Astrocyte (in vitro differentiated cells and primary cell): ENCODE measurements around the gene WWTR1.

Source experiments
- CTCF ChIP-seq: IDR thresholded peaks from 2 replicates; pipeline ENCODE4 v1.5.1; 2011; ENCODE audit warnings: low read depth, mild to moderate bottlenecking, inconsistent platforms, low read length, moderate library complexity; ENCODE audit not compliant: insufficient read depth
- EZH2 ChIP-seq: IDR thresholded peaks from 2 replicates; pipeline ENCODE4 v1.6.1; 2012; ENCODE audit warnings: mild to moderate bottlenecking, low read length, inconsistent platforms; ENCODE audit not compliant: insufficient read depth

GRCh38 chr3:149600634-149601033 is 57.2 kb downstream of the WWTR1 start:
- no peak for TF ChIP-seq EZH2
- TF ChIP-seq CTCF = no peak
